SK-MEL-5 (cell line): ENCODE results near the gene CLEC18A. TPM values are rescaled to one million over a fixed set of nuclear protein-coding genes. Genes with fewer than 3 reads are reported as not detected.
A peak's percentile ranks its signal among the peaks of the same experiment; 100 is the strongest.

Source experiments
- DNase-seq: peaks from one replicate; pipeline ENCODE4 v3.0.0-alpha.2; 2016; ENCODE audit warnings: low read depth, low spot score
- in situ Hi-C: cut with HindIII; loops from 2 replicates; pipeline ENCODE4 v1.10.0; 2016; ENCODE audit warnings: low sequenced_read_pairs, high pct_unique_total_duplicates, low pct_unique_long_range_greater_than_20kb
- total RNA-seq: library from RNA; depleted of rRNA; stranded (reverse); fragments of >200 nt; shearing (Covaris generic); gene quantifications from 2 replicates; pipeline ENCODE4 v1.2.3, GENCODE V29; 2014

CLEC18A gene
- total RNA-seq, 1 experiment from 2014 or later = 0.32 TPM

GRCh38 chr16:69927056-69927757, 23.9 kb upstream of the CLEC18A start:
- no peak for DNase-seq
- in situ Hi-C loops = no loop called here

DNA sequence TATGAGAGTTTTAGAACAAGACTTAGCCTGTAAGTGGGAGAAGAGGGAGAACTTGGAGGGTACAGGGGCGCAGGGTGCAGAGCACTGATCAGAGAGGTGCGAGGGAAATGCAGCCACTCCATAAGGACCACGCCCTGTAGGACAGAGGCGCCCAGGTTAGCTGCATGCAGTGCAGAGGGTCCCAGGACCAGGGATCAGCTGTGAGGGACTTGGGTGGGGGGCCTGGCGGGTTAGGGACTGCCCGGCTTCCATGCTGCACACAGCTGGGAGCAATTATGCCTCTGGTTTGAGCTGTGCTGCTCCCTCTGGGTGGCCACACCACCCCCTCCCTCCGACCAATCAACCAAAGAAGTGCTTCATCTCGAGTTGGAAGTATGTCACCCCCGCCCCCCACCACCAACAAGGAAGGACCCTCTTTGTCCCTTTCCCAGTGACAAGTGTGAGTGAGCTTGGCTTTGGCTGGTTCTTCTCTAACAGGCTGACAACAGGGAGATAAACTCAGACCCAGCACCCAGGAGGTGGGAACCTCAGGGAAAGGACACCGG, 22.2 kb upstream of the CLEC18A start:
- no peak for DNase-seq
- in situ Hi-C loops = no loop called here

DNA sequence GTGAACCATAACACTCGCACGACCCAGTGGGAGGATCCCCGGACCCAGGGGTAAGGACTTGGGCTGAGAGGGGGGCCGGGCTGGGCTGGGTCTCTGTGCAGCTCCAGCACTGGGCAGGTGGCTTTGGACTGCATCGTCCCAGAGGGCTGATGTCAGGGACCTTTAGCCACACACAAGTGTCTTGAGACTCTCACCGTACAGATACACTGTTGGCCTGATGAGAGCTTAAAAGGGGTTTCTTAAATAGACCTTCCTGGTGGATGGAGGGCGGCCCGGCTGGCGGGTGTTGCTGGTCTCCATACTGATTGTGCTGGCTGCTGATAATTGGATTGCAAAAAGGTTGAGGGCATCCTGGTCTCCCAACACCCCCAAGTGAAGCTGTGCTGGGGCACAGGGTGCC, 21.7 kb upstream of the CLEC18A start:
- in situ Hi-C loops = no loop called here
- no peak for DNase-seq

GRCh38 chr16:69930117-69930776, 20.9 kb upstream of the CLEC18A start:
- in situ Hi-C loops = no loop called here
- DNase-seq = peak; percentile 75

DNA sequence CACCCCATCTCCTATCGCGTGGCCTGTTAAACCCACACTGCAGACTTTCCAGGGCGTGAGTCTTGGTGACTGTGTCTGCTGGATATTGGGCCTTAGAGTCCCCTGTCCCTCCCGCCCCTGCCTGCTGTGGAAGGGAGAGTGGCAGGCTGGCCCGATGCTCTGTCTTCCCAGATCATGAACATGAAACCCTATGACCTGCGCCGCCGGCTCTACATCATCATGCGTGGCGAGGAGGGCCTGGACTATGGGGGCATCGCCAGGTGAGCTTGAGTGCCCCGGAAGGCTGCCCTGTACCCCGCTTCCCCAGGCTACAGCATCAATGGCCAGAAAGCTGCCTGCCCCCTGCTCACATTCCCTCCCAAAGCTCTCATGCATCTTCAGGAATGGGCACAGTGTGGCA, 19.5 kb upstream of the CLEC18A start:
- in situ Hi-C loops = no loop called here
- no peak for DNase-seq

- no peak for DNase-seq
- in situ Hi-C loops = no loop called here
Measured at GRCh38 chr16:69932228-69932627, 18.9 kb upstream of the CLEC18A start.

DNA sequence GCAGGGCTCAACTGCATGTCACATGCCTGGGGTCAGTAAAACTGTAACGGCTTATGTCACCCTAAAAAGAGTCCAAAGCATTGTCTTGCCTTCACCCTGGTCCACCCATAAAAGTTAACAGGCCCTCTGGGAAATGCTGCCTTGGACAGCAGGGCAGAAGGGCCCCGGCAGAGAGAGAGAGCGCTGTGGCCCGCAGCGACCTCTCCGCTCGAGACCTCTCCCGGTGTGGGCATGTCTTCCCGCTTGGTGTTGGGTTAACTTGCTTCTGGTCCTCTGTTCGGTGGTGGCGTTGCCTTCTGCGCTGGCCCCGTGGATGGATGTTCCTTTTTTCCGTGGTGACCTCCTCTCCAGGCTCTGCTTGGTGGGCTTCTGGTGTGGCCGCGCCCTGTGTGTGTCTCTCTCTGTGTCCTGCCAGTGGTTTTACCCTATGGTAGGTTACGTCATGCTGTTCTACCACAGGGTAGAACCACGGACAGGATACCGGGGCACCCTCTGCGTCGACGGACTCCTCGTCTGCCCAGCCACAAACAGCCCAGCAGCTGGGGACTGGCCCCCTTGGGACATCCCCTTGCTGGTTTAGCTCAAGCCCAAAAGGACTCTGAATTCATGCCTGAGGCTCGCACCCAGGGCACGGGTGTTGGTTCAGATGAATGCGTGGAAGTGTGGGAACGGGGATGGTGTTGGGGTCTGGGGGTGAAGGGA, 18.3 kb upstream of the CLEC18A start:
- no peak for DNase-seq
- in situ Hi-C loops = no loop called here

GRCh38 chr16:69934044-69934443, 17.1 kb upstream of the CLEC18A start:
- in situ Hi-C loops = no loop called here
- DNase-seq = no peak

DNA sequence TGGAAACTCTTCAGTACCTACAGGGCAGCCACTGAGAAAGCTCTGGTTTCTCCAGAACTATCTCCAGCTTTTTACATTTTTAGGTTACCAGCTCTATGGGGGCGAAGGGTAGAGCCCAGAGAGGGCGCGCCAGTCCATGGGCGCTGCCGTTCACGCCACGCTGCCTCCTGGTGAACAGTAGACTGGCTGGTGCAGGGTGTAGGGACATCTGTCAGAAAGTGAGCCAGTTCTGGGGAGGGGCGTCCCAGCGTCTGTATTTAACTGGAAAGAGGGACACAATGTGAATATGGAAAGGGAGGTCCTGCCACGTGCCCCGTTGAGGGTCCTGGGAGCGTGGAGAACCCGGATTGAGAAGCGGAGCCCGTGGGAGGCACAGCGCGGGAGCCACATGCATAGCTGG, 16.4 kb upstream of the CLEC18A start:
- in situ Hi-C loops = no loop called here
- DNase-seq = no peak

DNA sequence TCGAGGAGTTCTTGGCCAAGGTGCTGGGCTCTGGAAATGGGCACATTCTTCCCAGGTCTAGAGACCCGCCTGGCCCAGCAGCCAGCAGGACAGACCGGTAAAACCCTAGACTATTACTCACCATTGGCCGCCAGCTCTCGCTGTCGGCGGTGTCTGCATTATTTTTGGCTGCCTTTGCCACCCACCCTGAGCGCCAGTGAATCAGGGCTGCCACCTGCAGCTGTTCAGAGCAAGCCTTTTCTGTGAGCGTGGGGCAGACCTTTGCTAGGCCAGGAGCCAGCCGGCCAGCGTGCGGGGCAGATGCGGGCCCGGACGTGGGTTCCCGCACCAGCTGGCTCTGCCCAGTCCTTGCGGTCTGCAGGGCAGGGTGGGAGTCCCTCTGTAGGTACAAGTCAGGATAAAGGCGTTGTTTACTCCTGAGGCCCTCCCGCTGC, 15.8 kb upstream of the CLEC18A start:
- in situ Hi-C loops = no loop called here
- DNase-seq = no peak

GRCh38 chr16:69935740-69936139, 15.4 kb upstream of the CLEC18A start:
- in situ Hi-C loops = no loop called here
- no peak for DNase-seq

GRCh38 chr16:69936252-69936651, 14.9 kb upstream of the CLEC18A start:
- no peak for DNase-seq
- in situ Hi-C loops = no loop called here

DNA sequence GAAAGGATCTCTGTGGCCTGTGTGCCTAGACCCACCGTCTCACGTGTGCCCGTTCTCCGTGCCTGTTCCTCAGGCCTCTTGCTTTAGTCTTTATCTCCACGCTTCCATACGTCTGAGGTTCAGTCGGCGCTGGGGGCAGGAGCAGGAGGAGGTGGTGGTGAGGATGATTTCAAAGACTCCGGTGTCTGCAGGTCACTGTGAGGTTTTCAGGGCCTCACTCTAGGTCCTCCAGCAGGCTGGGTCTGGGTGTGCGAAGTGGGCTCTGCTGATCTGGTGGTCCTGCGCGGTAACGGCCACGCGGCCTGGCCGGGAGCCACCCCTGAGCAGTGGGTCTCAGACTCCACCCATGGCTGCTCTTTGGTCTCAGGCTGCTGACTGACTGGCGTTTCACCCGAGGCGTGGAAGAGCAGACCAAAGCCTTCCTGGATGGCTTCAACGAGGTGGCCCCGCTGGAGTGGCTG, 14.4 kb upstream of the CLEC18A start:
- no peak for DNase-seq
- in situ Hi-C loops = no loop called here

DNA sequence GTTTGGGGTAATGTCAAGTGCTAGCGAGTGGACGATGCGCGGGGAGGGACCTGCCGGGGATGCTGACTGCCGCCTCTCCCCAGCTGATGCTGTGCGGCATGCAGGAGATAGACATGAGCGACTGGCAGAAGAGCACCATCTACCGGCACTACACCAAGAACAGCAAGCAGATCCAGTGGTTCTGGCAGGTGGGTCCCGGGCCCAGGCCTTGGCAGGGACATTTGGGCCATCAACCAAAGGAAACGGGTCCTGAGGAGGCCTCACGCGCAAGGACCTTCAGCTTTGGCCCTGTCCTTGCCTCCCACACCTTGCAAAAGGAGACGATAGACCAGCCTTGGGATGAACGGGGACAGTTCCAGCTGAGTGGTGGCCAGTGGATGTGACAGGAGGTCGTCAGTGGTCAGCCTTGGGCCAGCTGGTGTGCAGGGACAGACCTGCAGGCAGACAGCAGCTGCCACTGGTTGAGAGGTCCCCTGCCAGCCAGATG, 13.6 kb upstream of the CLEC18A start:
- peak; percentile 57 for DNase-seq
- in situ Hi-C loops = no loop called here

- DNase-seq = no peak
- in situ Hi-C loops = no loop called here
Measured at GRCh38 chr16:69938981-69939820, 11.9 kb upstream of the CLEC18A start.

DNA sequence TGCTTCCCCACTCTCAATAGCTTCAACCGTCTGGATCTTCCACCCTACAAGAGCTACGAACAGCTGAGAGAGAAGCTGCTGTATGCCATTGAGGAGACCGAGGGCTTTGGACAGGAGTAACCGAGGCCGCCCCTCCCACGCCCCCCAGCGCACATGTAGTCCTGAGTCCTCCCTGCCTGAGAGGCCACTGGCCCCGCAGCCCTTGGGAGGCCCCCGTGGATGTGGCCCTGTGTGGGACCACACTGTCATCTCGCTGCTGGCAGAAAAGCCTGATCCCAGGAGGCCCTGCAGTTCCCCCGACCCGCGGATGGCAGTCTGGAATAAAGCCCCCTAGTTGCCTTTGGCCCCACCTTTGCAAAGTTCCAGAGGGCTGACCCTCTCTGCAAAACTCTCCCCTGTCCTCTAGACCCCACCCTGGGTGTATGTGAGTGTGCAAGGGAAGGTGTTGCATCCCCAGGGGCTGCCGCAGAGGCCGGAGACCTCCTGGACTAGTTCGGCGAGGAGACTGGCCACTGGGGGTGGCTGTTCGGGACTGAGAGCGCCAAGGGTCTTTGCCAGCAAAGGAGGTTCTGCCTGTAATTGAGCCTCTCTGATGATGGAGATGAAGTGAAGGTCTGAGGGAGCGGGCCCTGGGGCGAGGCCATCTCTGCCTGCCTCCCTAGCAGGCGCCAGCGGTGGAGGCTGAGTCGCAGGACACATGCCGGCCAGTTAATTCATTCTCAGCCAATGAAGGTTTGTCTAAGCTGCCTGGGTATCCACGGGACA, 11.1 kb upstream of the CLEC18A start:
- in situ Hi-C loops = no loop called here
- no peak for DNase-seq

GRCh38 chr16:69940676-69941075, 10.5 kb upstream of the CLEC18A start:
- DNase-seq = no peak
- in situ Hi-C loops = no loop called here
